Daoy (cell line): ENCODE results near the gene SLAMF7. TPM values are rescaled to one million over a fixed set of nuclear protein-coding genes. Genes with fewer than 3 reads are reported as not detected.

Experiments
- DNase-seq: peaks from one replicate; pipeline ENCODE4 v3.0.0-alpha.2; 2015; ENCODE audit warnings: low read depth
- total RNA-seq: library from RNA; depleted of rRNA; stranded (reverse); fragments of >200 nt; shearing (Covaris generic); gene quantifications from 2 replicates; pipeline ENCODE4 v1.2.3, GENCODE V29; 2014; rRNA removed

The SLAMF7 gene
- total RNA-seq, 1 experiment from 2014 or later = 0.91 TPM

- DNase-seq = no peak
Observed at GRCh38 chr1:160800645-160801408, 61.8 kb downstream of the SLAMF7 start.

- DNase-seq = no peak
Observed at GRCh38 chr1:160801836-160802580, 63.0 kb downstream of the SLAMF7 start.

Other genes starting within 250 kb of the SLAMF7 start
- not detected in 2 replicates for gene SLAMF6, start 216.0 kb upstream of the SLAMF7 start, total RNA-seq
- gene CD84, start 159.8 kb upstream of the SLAMF7 start, total RNA-seq = not detected in 2 replicates
- not detected in 2 replicates for gene SLAMF1, start 92.2 kb upstream of the SLAMF7 start, total RNA-seq
- gene CD48, start 27.4 kb upstream of the SLAMF7 start, total RNA-seq = not detected in 2 replicates
- 0.06 TPM in 1 of 2 replicates, not detected in the other for gene LY9, start 56.9 kb downstream of the SLAMF7 start, total RNA-seq
- gene CD244, start 123.6 kb downstream of the SLAMF7 start, total RNA-seq = not detected in 2 replicates
- gene ITLN1, start 145.9 kb downstream of the SLAMF7 start, total RNA-seq = 0.11 TPM in 1 of 2 replicates, not detected in the other
- gene ITLN2, start 215.6 kb downstream of the SLAMF7 start, total RNA-seq = not detected in 2 replicates